GM23338 (cell line): ENCODE data around the gene PCYT1A. TPM values are rescaled to one million over a fixed set of nuclear protein-coding genes. Genes with fewer than 3 reads are reported as not detected.
"Not testable (repeated sequence)": the region's sequence is repeated elsewhere in the genome, so short reads cannot be mapped to it uniquely, and the experiment has no call there.

Experiments
- ATAC-seq: fragments of 200-7000 bp; cut with Tn5 transposase; 3 replicates; pipeline ENCODE4 v1.9.1; 2020
- DNase-seq: peaks from one replicate; pipeline ENCODE4 v3.0.0-alpha.2; 2015; ENCODE audit warnings: low spot score
- H2AFZ ChIP-seq: fragments of 200-600 bp; sonication (generic); 2 replicates; pipeline ENCODE4 v1.8.0; 2016; ENCODE audit warnings: antibody characterized with exemption, mild to moderate bottlenecking, moderate library complexity
- H3F3A ChIP-seq: fragments of 200-600 bp; sonication (generic); replicated peaks from 2 replicates; pipeline ENCODE4 v1.8.0; 2017; ENCODE audit warnings: antibody characterized with exemption, mixed run types, low read depth
- H3K27ac ChIP-seq: fragments of 200-600 bp; sonication (generic); 2 replicates; pipeline ENCODE4 v1.6.1; 2016; ENCODE audit warnings: low read depth
- H3K27me3 ChIP-seq: fragments of 200-600 bp; sonication (generic); 2 replicates; pipeline ENCODE4 v1.8.0; 2016; ENCODE audit warnings: mild to moderate bottlenecking, mixed run types, moderate library complexity; ENCODE audit not compliant: insufficient read depth
- H3K36me3 ChIP-seq: fragments of 200-600 bp; sonication (generic); 2 replicates; pipeline ENCODE4 v1.8.0; 2016; ENCODE audit warnings: mild to moderate bottlenecking; ENCODE audit not compliant: insufficient read depth
- H3K4me1 ChIP-seq: fragments of 200-600 bp; sonication (generic); 2 replicates; pipeline ENCODE4 v1.8.0; 2016; ENCODE audit warnings: mild to moderate bottlenecking, moderate library complexity; ENCODE audit not compliant: insufficient read depth
- H3K4me2 ChIP-seq: fragments of 200-600 bp; sonication (generic); 2 replicates; pipeline ENCODE4 v1.7.1; 2017; ENCODE audit warnings: mixed run types
- H3K4me3 ChIP-seq: fragments of 200-600 bp; sonication (generic); 2 replicates; pipeline ENCODE4 v1.6.1; 2016; ENCODE audit warnings: mixed run types
- H3K79me2 ChIP-seq: fragments of 200-600 bp; sonication (generic); replicated peaks from 2 replicates; pipeline ENCODE4 v1.8.0; 2017; ENCODE audit warnings: mild to moderate bottlenecking; ENCODE audit not compliant: insufficient read depth
- H3K9me2 ChIP-seq: fragments of 200-600 bp; sonication (generic); 2 replicates; pipeline ENCODE4 v1.8.0; 2017; ENCODE audit not compliant: insufficient read depth
- H4K20me1 ChIP-seq: fragments of 200-600 bp; sonication (generic); replicated peaks from 2 replicates; pipeline ENCODE4 v1.8.0; 2017; ENCODE audit warnings: mild to moderate bottlenecking; ENCODE audit not compliant: insufficient read depth
- H3K27ac Mint-ChIP-seq: 2 replicates; pipeline ENCODE4 v1.8.0; 2020; ENCODE audit warnings: inconsistent platforms, mild to moderate bottlenecking, moderate library complexity, mixed read lengths
- H3K27me3 Mint-ChIP-seq: 3 replicates; pipeline ENCODE4 v1.8.0; 2022; ENCODE audit warnings: low read depth, mild to moderate bottlenecking, moderate library complexity, mixed read lengths, inconsistent platforms; ENCODE audit not compliant: insufficient read depth, poor library complexity
- H3K36me3 Mint-ChIP-seq: 3 replicates; pipeline ENCODE4 v1.8.0; 2021; ENCODE audit warnings: low read depth, mild to moderate bottlenecking, inconsistent platforms, moderate library complexity, mixed read lengths
- H3K4me1 Mint-ChIP-seq: 3 replicates; pipeline ENCODE4 v1.8.0; 2020; ENCODE audit warnings: mild to moderate bottlenecking, inconsistent platforms, mixed read lengths
- H3K4me3 Mint-ChIP-seq: 3 replicates; pipeline ENCODE4 v1.8.0; 2021; ENCODE audit warnings: moderate library complexity, mild to moderate bottlenecking, inconsistent platforms, mixed read lengths
- H3K9me3 Mint-ChIP-seq: 3 replicates; pipeline ENCODE4 v1.8.0; 2020; ENCODE audit warnings: moderate library complexity, mild to moderate bottlenecking, inconsistent platforms, mixed read lengths
- CTCF ChIP-seq, 2 experiments: fragments of 200-600 bp in 1 of 2; sonication (generic) in 1 of 2; conservative IDR thresholded peaks; 2 replicates each; pipeline versions ENCODE4 v1.5.1 to v1.6.1; 2016 to 2017; ENCODE audit warnings: antibody characterized with exemption in 2 of 2, low read depth in 2 of 2, mild to moderate bottlenecking in 2 of 2, moderate library complexity in 1 of 2
- ETS1 ChIP-seq: IDR thresholded peaks from 2 replicates; pipeline ENCODE4 v1.6.1; 2016; ENCODE audit warnings: antibody characterized with exemption
- EZH2 ChIP-seq: fragments of 200-600 bp; sonication (generic); IDR thresholded peaks from one replicate; pipeline ENCODE4 v1.8.0; 2017; ENCODE audit warnings: antibody characterized with exemption, mild to moderate bottlenecking, low read depth; ENCODE audit not compliant: unreplicated experiment
- EZH2phosphoT487 ChIP-seq: fragments of 200-600 bp; sonication (generic); IDR thresholded peaks from one replicate; pipeline ENCODE4 v1.8.1; 2018; ENCODE audit warnings: antibody characterized with exemption; ENCODE audit not compliant: unreplicated experiment
- NANOG ChIP-seq: IDR thresholded peaks from 2 replicates; pipeline ENCODE4 v1.6.1; 2016; ENCODE audit warnings: antibody characterized with exemption, borderline replicate concordance
- POLR2AphosphoS5 ChIP-seq: IDR thresholded peaks from 2 replicates; pipeline ENCODE4 v1.6.1; 2016; ENCODE audit warnings: antibody characterized with exemption, low read depth
- STAT1 ChIP-seq: IDR thresholded peaks from one replicate; pipeline ENCODE4 v1.6.1; 2016; ENCODE audit warnings: antibody characterized with exemption; ENCODE audit not compliant: unreplicated experiment
- ZNF114 ChIP-seq: fragments of 250-450 bp; sonication (Bioruptor Pico); IDR thresholded peaks from 2 replicates; pipeline ENCODE4 v1.5.0; 2020; ENCODE audit warnings: mild to moderate bottlenecking, moderate library complexity
- ZNF462 ChIP-seq: fragments of 250-450 bp; sonication (Bioruptor Pico); IDR thresholded peaks from 2 replicates; pipeline ENCODE4 v1.5.0; 2020; ENCODE audit warnings: mild to moderate bottlenecking, moderate library complexity
- polyA plus RNA-seq: library from polyadenylated mRNA; unstranded; fragments of >200 nt; fragmentation: Nextera tagmentation; extraction: Ambion mirVana; gene quantifications from 2 replicates; pipeline ENCODE4 v1.2.1, GENCODE V29; 2016
- total RNA-seq: library from RNA; depleted of rRNA; stranded (reverse); fragments of >200 nt; shearing (Covaris generic); gene quantifications from 2 replicates; pipeline ENCODE4 v1.2.3, GENCODE V29; 2014

Gene PCYT1A
- total and polyA plus RNA-seq, 2 experiments from 2014 or later: 11.6 to 35.8 TPM

- H3K4me3 Mint-ChIP-seq, ATAC-seq, H3K4me1 ChIP-seq, H3K27ac Mint-ChIP-seq, H3K9me3 Mint-ChIP-seq, H3K36me3 ChIP-seq, H3K4me3 ChIP-seq, H3K9me2 ChIP-seq, H3K4me2 ChIP-seq, H3F3A ChIP-seq, H3K36me3 Mint-ChIP-seq, DNase-seq, H2AFZ ChIP-seq, H3K27ac ChIP-seq, H3K79me2 ChIP-seq, H3K27me3 ChIP-seq, H4K20me1 ChIP-seq: not testable (repeated sequence)
- Mint-ChIP-seq H3K4me1 (peaks cover 19% of the 10 kb centered on the region), H3K27me3 (peaks cover 19% of the 10 kb centered on the region)
Observed at GRCh38 chr3:196209944-196210672, 77.4 kb downstream of the PCYT1A start.

GRCh38 chr3:196208942-196209695 is 78.4 kb downstream of the PCYT1A start:
- no peaks in the 10 kb centered on the region; the same call in 1 of the 2 replicates for H3K4me1 ChIP-seq
- DNase-seq (no peak), ATAC-seq (no peak)
- 0 out of 2 replicates have a peak, but pooled peaks cover 2% of the 10 kb centered on the region for H3F3A ChIP-seq
- Mint-ChIP-seq H3K4me1 (peaks cover 12% of the 10 kb centered on the region), H3K27me3 (peaks cover 19% of the 10 kb centered on the region), H3K4me3 (no peak overlapping the region), H3K27ac (no peak overlapping the region), H3K9me3 (peaks cover 4% of the 10 kb centered on the region; the same call in 2 of the 3 replicates), H3K36me3 (peaks cover 3% of the 10 kb centered on the region; the same call in 2 of the 3 replicates)
- H3K27ac ChIP-seq: no peak overlapping the region
- 0 out of 2 replicates have a peak, but pooled peaks cover 4% of the 10 kb centered on the region for H3K9me2 ChIP-seq
- no peaks in the 10 kb centered on the region for H3K36me3 ChIP-seq
- no peak overlapping the region for H3K4me3 ChIP-seq
- H2AFZ ChIP-seq: no peak overlapping the region
- H3K4me2 ChIP-seq: no peak overlapping the region
- peaks cover 8% of the 10 kb centered on the region; the same call in 1 of the 2 replicates for H3K27me3 ChIP-seq
- no peaks in the 10 kb centered on the region for H3K79me2 ChIP-seq
- H4K20me1 ChIP-seq: no peaks in the 10 kb centered on the region
- TF ChIP-seq NANOG: no peak
- no peak for TF ChIP-seq CTCF (conservative IDR thresholded peaks at IDR 0.05; ENCODE audit: low read depth in 2 of 2)
- TF ChIP-seq POLR2AphosphoS5: no peak
- no peak for TF ChIP-seq ZNF462
- TF ChIP-seq EZH2: no peak
- no peak for TF ChIP-seq ZNF114 (CRISPR knock-in tag)
- no peak for TF ChIP-seq STAT1
- TF ChIP-seq ETS1: no peak
- TF ChIP-seq EZH2phosphoT487: no peak
